GM10248 (cell line): ENCODE measurements around the gene MYH10.

Source experiments
- CTCF ChIA-PET: fragments of 300-600 bp; sonication (Branson Sonifier 250); formaldehyde crosslinking; extraction: SDS; loops from one replicate; lab custom pipeline; 2021; ENCODE audit warnings: antibody characterized with exemption; lab: Yijun Ruan, JAX
- POLR2A ChIA-PET: fragments of 350-650 bp; sonication (Branson Sonifier 250); formaldehyde crosslinking; extraction: SDS; loops from one replicate; lab custom pipeline; 2020; ENCODE audit warnings: antibody characterized with exemption; lab: Yijun Ruan, JAX
- DNase-seq: peaks from one replicate; pipeline ENCODE4 v3.0.0; 2012; ENCODE audit errors: extremely low spot score
- CTCF ChIP-seq: IDR thresholded peaks from 2 replicates; pipeline ENCODE4 v1.5.1; 2012; ENCODE audit warnings: mild to moderate bottlenecking, low read depth; ENCODE audit errors: extremely low read depth, missing control alignments, control extremely low read depth

The MYH10 gene

GRCh38 chr17:8630227-8630801, at the start of gene MYH10:
MYH10 (minus strand) TSS chr17:8630725; CDS start chr17:8623246, 7,479 bp downstream.
- no peak for DNase-seq
- TF ChIP-seq CTCF: peak; percentile 15
- POLR2A ChIA-PET: interaction anchor here (0.6 to 1.3 kb wide), 4 partner anchors 9 to 247 kb away, joined by 3 to 5 read pairs (median 4); no protein-coding TSS in a partner anchor
- CTCF ChIA-PET: interaction anchor here (1.1 to 2.2 kb wide), 8 partner anchors 8 to 220 kb away, joined by 3 to 8 read pairs (median 4); no protein-coding TSS in a partner anchor

- DNase-seq: no peak
- no peak for TF ChIP-seq CTCF
- ChIA-PET POLR2A (no interaction called here), CTCF (no interaction called here)
These were observed 48.6 kb upstream of the MYH10 start for GRCh38 chr17:8679126-8679525.

- ChIA-PET CTCF (interaction anchor here (1.1 kb wide), 1 partner anchor 11 kb away, joined by 3 read pairs; no protein-coding TSS in a partner anchor), POLR2A (no interaction called here)
- DNase-seq: no peak
- no peak for TF ChIP-seq CTCF
These were observed 44.8 kb upstream of the MYH10 start for GRCh38 chr17:8675306-8675705.

GRCh38 chr17:8674344-8675305, 44.1 kb upstream of the MYH10 start:
- POLR2A ChIA-PET: no interaction called here
- CTCF ChIA-PET: interaction anchor here (0.9 to 1.1 kb wide), 3 partner anchors 11 to 20 kb away, joined by 3 read pairs; no protein-coding TSS in a partner anchor
- DNase-seq: no peak
- TF ChIP-seq CTCF: no peak

- DNase-seq: no peak
- CTCF ChIA-PET: interaction anchor here (0.9 kb wide), 2 partner anchors 14 to 21 kb away, joined by 3 read pairs; no protein-coding TSS in a partner anchor
- TF ChIP-seq CTCF: no peak
- POLR2A ChIA-PET: no interaction called here
These were observed 43.1 kb upstream of the MYH10 start for GRCh38 chr17:8673612-8674011.

GRCh38 chr17:8672326-8672725, 41.8 kb upstream of the MYH10 start:
- POLR2A ChIA-PET: no interaction called here
- TF ChIP-seq CTCF: no peak
- CTCF ChIA-PET: interaction anchor here (1.4 kb wide), 1 partner anchor 13 kb away, joined by 3 read pairs; no protein-coding TSS in a partner anchor
- DNase-seq: no peak
